PFSK-1 (cell line): Measurements from ENCODE around the gene KIAA0586.

Source experiments
- FOXP2 ChIP-seq: optimal IDR thresholded peaks from 2 replicates; pipeline ENCODE3; 2011; ENCODE audit warnings: borderline replicate concordance, control low read depth, inconsistent platforms; ENCODE audit not compliant: insufficient read depth; ENCODE audit errors: extremely low read length, extremely low read depth
- POLR2AphosphoS5 ChIP-seq: IDR thresholded peaks from 2 replicates; pipeline ENCODE4 v1.6.1; 2012; ENCODE audit warnings: low read depth, mild to moderate bottlenecking, control low read depth, low read length, moderate library complexity
- REST ChIP-seq, 2 experiments: IDR thresholded peaks; 2 replicates each; pipeline versions ENCODE4 v1.6.1 to v1.8.0; 2011 to 2012; ENCODE audit warnings: low read depth in 2 of 2, low read length in 2 of 2, control low read depth in 1 of 2, inconsistent platforms in 1 of 2, mild to moderate bottlenecking in 1 of 2, moderate library complexity in 1 of 2; ENCODE audit not compliant: insufficient read depth in 1 of 2
- SIN3A ChIP-seq: IDR thresholded peaks from 2 replicates; pipeline ENCODE4 v1.6.1; 2012; ENCODE audit warnings: mild to moderate bottlenecking, low read length, moderate library complexity, borderline replicate concordance; ENCODE audit not compliant: insufficient read depth
- TAF1 ChIP-seq: IDR thresholded peaks from 2 replicates; pipeline ENCODE4 v1.6.1; 2012; ENCODE audit warnings: low read length, control low read depth, borderline replicate concordance; ENCODE audit not compliant: insufficient read depth

Gene KIAA0586

GRCh38 chr14:58491593-58491992, 64.1 kb downstream of the KIAA0586 start:
- no peak for TF ChIP-seq TAF1
- no peak for TF ChIP-seq POLR2AphosphoS5
- TF ChIP-seq REST (IDR thresholded peaks at IDR 0.05; ENCODE audit: insufficient read depth in 1 of 2, low read depth in 2 of 2, low read length in 2 of 2), result no peak
- TF ChIP-seq FOXP2, result no peak
- TF ChIP-seq SIN3A, result no peak

GRCh38 chr14:58492044-58492443, 64.5 kb downstream of the KIAA0586 start:
- no peak for TF ChIP-seq POLR2AphosphoS5
- no peak for TF ChIP-seq TAF1
- no peak for TF ChIP-seq SIN3A
- no peak for TF ChIP-seq FOXP2
- TF ChIP-seq REST (IDR thresholded peaks at IDR 0.05; ENCODE audit: insufficient read depth in 1 of 2, low read depth in 2 of 2, low read length in 2 of 2), result no peak

- TF ChIP-seq SIN3A (no peak), REST (IDR thresholded peaks at IDR 0.05; ENCODE audit: insufficient read depth in 1 of 2, low read depth in 2 of 2, low read length in 2 of 2) (no peak), TAF1 (no peak), POLR2AphosphoS5 (no peak)
These were observed 73.8 kb downstream of the KIAA0586 start for GRCh38 chr14:58501214-58501816.

- no peak for TF ChIP-seq SIN3A
These were observed 85.8 kb downstream of the KIAA0586 start for GRCh38 chr14:58513272-58513671.

- no peak for TF ChIP-seq FOXP2
- TF ChIP-seq POLR2AphosphoS5, result no peak
- TF ChIP-seq TAF1, result no peak
- TF ChIP-seq SIN3A, result no peak
- no peak for TF ChIP-seq REST (IDR thresholded peaks at IDR 0.05; ENCODE audit: insufficient read depth in 1 of 2, low read depth in 2 of 2, low read length in 2 of 2)
These were observed 90.1 kb downstream of the KIAA0586 start for GRCh38 chr14:58517592-58517991.
